H9 (cell line): ENCODE results near the gene ZNF503. TPM values are rescaled to one million over a fixed set of nuclear protein-coding genes. Genes with fewer than 3 reads are reported as not detected.

Experiments
- DNase-seq: peaks from one replicate; pipeline ENCODE4 v3.0.0-alpha.2; 2017
- H2AFZ ChIP-seq: one replicate; pipeline ENCODE4 v1.6.1; 2013; ENCODE audit warnings: mild to moderate bottlenecking, low read length, control low read depth, moderate library complexity
- H2AK5ac ChIP-seq: 2 replicates; pipeline ENCODE4 v1.6.1; 2013; ENCODE audit warnings: low read length, control low read depth, mixed read lengths; ENCODE audit not compliant: insufficient read length
- H2BK120ac ChIP-seq: one replicate; pipeline ENCODE4 v1.6.1; 2013; ENCODE audit warnings: low read depth, mild to moderate bottlenecking, low read length, control low read depth, inconsistent platforms; ENCODE audit not compliant: poor library complexity, severe bottlenecking
- H2BK12ac ChIP-seq: 2 replicates; pipeline ENCODE4 v1.6.1; 2013; ENCODE audit warnings: low read length, control low read depth, mixed read lengths, low read depth; ENCODE audit not compliant: insufficient read length
- H2BK15ac ChIP-seq: 2 replicates; pipeline ENCODE4 v1.6.1; 2013; ENCODE audit warnings: low read depth, low read length, control low read depth
- H2BK20ac ChIP-seq: one replicate; pipeline ENCODE4 v1.6.1; 2013; ENCODE audit warnings: low read depth, mild to moderate bottlenecking, low read length, control low read depth, inconsistent platforms; ENCODE audit not compliant: poor library complexity, severe bottlenecking
- H2BK5ac ChIP-seq: 2 replicates; pipeline ENCODE4 v1.6.1; 2013; ENCODE audit warnings: low read length, control low read depth, mixed read lengths; ENCODE audit not compliant: insufficient read length
- H3K14ac ChIP-seq: 2 replicates; pipeline ENCODE4 v1.6.1; 2013; ENCODE audit warnings: low read length, control low read depth; ENCODE audit not compliant: insufficient read depth
- H3K18ac ChIP-seq: 2 replicates; pipeline ENCODE4 v1.6.1; 2013; ENCODE audit warnings: low read depth, mild to moderate bottlenecking, mixed read lengths, low read length, control low read depth; ENCODE audit not compliant: insufficient read length
- H3K23ac ChIP-seq: 2 replicates; pipeline ENCODE4 v1.6.1; 2013; ENCODE audit warnings: low read length, control low read depth, mixed read lengths, low read depth; ENCODE audit not compliant: insufficient read length
- H3K23me2 ChIP-seq: 2 replicates; pipeline ENCODE4 v1.6.1; 2013; ENCODE audit warnings: low read depth, mild to moderate bottlenecking, mixed read lengths, low read length, control low read depth; ENCODE audit not compliant: insufficient read length, poor library complexity, severe bottlenecking
- H3K27ac ChIP-seq: 2 replicates; pipeline ENCODE4 v1.5.1; 2013; ENCODE audit warnings: low read length, control low read depth, mixed read lengths, low read depth; ENCODE audit not compliant: insufficient read length
- H3K27me3 ChIP-seq: 2 replicates; pipeline ENCODE4 v1.6.1; 2013; ENCODE audit warnings: low read length, control low read depth, inconsistent platforms; ENCODE audit not compliant: insufficient read depth
- H3K4ac ChIP-seq: 2 replicates; pipeline ENCODE4 v1.6.1; 2013; ENCODE audit warnings: low read depth, mild to moderate bottlenecking, control low read depth, inconsistent platforms, low read length, moderate library complexity
- H3K4me1 ChIP-seq: 2 replicates; pipeline ENCODE4 v1.6.1; 2013; ENCODE audit warnings: low read length, control low read depth, inconsistent platforms; ENCODE audit not compliant: insufficient read depth
- H3K4me2 ChIP-seq: 2 replicates; pipeline ENCODE4 v1.6.1; 2013; ENCODE audit warnings: low read length, control low read depth, mixed read lengths; ENCODE audit not compliant: insufficient read length, insufficient read depth
- H3K56ac ChIP-seq: 2 replicates; pipeline ENCODE4 v1.6.1; 2013; ENCODE audit warnings: low read depth, mild to moderate bottlenecking, mixed read lengths, low read length, control low read depth; ENCODE audit not compliant: insufficient read length
- H3K79me1 ChIP-seq: 2 replicates; pipeline ENCODE4 v1.6.1; 2013; ENCODE audit warnings: low read depth, mild to moderate bottlenecking, moderate library complexity, low read length, control low read depth, inconsistent platforms; ENCODE audit not compliant: insufficient read depth, poor library complexity, severe bottlenecking
- H3K79me2 ChIP-seq: 2 replicates; pipeline ENCODE4 v1.6.1; 2013; ENCODE audit warnings: low read length, control low read depth, inconsistent platforms; ENCODE audit not compliant: insufficient read depth
- H3K9ac ChIP-seq: 2 replicates; pipeline ENCODE4 v1.6.1; 2013; ENCODE audit warnings: low read length, control low read depth, mixed read lengths; ENCODE audit not compliant: insufficient read length; ENCODE audit errors: extremely low read depth
- H3K9me3 ChIP-seq: one replicate; pipeline ENCODE4 v1.6.1; 2013; ENCODE audit warnings: low read depth, low read length, inconsistent platforms; ENCODE audit not compliant: control insufficient read depth
- H3T11ph ChIP-seq: one replicate; pipeline ENCODE4 v1.6.1; 2013; ENCODE audit warnings: mild to moderate bottlenecking, low read length, control low read depth, inconsistent platforms
- H4K20me1 ChIP-seq: one replicate; pipeline ENCODE4 v1.6.1; 2013; ENCODE audit not compliant: control insufficient read depth, insufficient read length, insufficient read depth
- H4K5ac ChIP-seq: 2 replicates; pipeline ENCODE4 v1.6.1; 2013; ENCODE audit warnings: low read depth, mild to moderate bottlenecking, mixed read lengths, low read length, control low read depth; ENCODE audit not compliant: insufficient read length
- H4K8ac ChIP-seq: replicated peaks from 2 replicates; pipeline ENCODE4 v1.6.1; 2013; ENCODE audit warnings: low read length, control low read depth, mixed read lengths, low read depth; ENCODE audit not compliant: insufficient read length
- H4K91ac ChIP-seq: 2 replicates; pipeline ENCODE4 v1.6.1; 2013; ENCODE audit warnings: low read depth, mild to moderate bottlenecking, moderate library complexity, mixed read lengths, low read length, control low read depth; ENCODE audit not compliant: insufficient read length
- H3K27ac Mint-ChIP-seq, 3 experiments: 2 replicates in 2 of 3; 3 replicates in 1 of 3; pipeline ENCODE4 v1.8.0; 2020 to 2021; ENCODE audit warnings: mixed read lengths in 3 of 3, mild to moderate bottlenecking in 1 of 3, moderate library complexity in 1 of 3
- H3K27me3 Mint-ChIP-seq: 2 replicates; pipeline ENCODE4 v1.8.0; 2021; ENCODE audit warnings: low read depth, mild to moderate bottlenecking, moderate library complexity, mixed read lengths
- H3K36me3 Mint-ChIP-seq, 3 experiments: 2 replicates in 2 of 3; 3 replicates in 1 of 3; pipeline ENCODE4 v1.8.0; 2020 to 2021; ENCODE audit warnings: low read depth in 3 of 3, mixed read lengths in 3 of 3; ENCODE audit not compliant: insufficient read depth in 1 of 3
- H3K4me1 Mint-ChIP-seq, 2 experiments: 2 replicates each; pipeline ENCODE4 v1.8.0; 2020; ENCODE audit warnings: mixed read lengths in 2 of 2
- H3K4me3 Mint-ChIP-seq, 2 experiments: 2 replicates in 1 of 2; 3 replicates in 1 of 2; pipeline ENCODE4 v1.8.0; 2020 to 2021; ENCODE audit warnings: mild to moderate bottlenecking in 2 of 2, mixed read lengths in 2 of 2, moderate library complexity in 1 of 2
- H3K9me3 Mint-ChIP-seq, 2 experiments: 2 replicates in 1 of 2; 3 replicates in 1 of 2; pipeline ENCODE4 v1.8.0; 2020; ENCODE audit warnings: mild to moderate bottlenecking in 2 of 2, mixed read lengths in 2 of 2, moderate library complexity in 1 of 2
- CTCF ChIP-seq: fragments of 200-600 bp; sonication (generic); conservative IDR thresholded peaks from 3 replicates; pipeline ENCODE4 v1.8.0; 2021; ENCODE audit warnings: antibody characterized with exemption, mild to moderate bottlenecking
- WGBS: extraction: QIAGEN DNeasy Blood & Tissue Kit; methylation state at CpG from one replicate; pipeline ENCODE4 v1.1.7; 2013; ENCODE audit warnings: missing lambda C conversion rate, low lambda C conversion rate, mixed read lengths; ENCODE audit not compliant: insufficient read length; ENCODE audit errors: extremely low coverage; 5-methylcytosine and 5-hydroxymethylcytosine counted together
- total RNA-seq: library from RNA; stranded (reverse); gene quantifications from 2 replicates; pipeline ENCODE4 v1.2.1, GENCODE V29; 2021

The ZNF503 gene
- total RNA-seq, 1 experiment from 2014 or later = 0.09 TPM

- Histone ChIP-seq H2AFZ (no peak overlapping the region), H2BK15ac (no peak overlapping the region), H2BK5ac (no peak overlapping the region), H3K4me2 (no peak overlapping the region), H3K27ac (no peak overlapping the region), H4K20me1 (peaks cover 2% of the 10 kb centered on the region), H2BK12ac (no peak overlapping the region), H3K23ac (no peak overlapping the region), H3K23me2 (no peaks in the 10 kb centered on the region), H3K4me1 (no peaks in the 10 kb centered on the region), H3K27me3 (peaks cover 70% of the 10 kb centered on the region), H2BK120ac (no peak overlapping the region), H2BK20ac (no peak overlapping the region), H3K14ac (no peak overlapping the region), H2AK5ac (no peak overlapping the region), H3T11ph (no peak overlapping the region), H3K56ac (no peak overlapping the region), H3K9ac (no peak overlapping the region), H3K4ac (no peak overlapping the region), H3K9me3 (no peaks in the 10 kb centered on the region), H4K5ac (no peak overlapping the region), H3K18ac (no peak overlapping the region), H4K8ac (no peak overlapping the region), H3K79me1 (no peaks in the 10 kb centered on the region), H3K79me2 (no peaks in the 10 kb centered on the region), H4K91ac (no peak overlapping the region)
- H3K27me3 Mint-ChIP-seq = peaks cover 100% of the 10 kb centered on the region
- no peak for TF ChIP-seq CTCF
- no peaks in the 10 kb centered on the region; a peak in 1 of 7 replicates for H3K36me3 Mint-ChIP-seq
- H3K27ac Mint-ChIP-seq = no peak overlapping the region
- H3K4me3 Mint-ChIP-seq = no peak overlapping the region; a peak in 1 of 5 replicates
- H3K4me1 Mint-ChIP-seq = peaks cover 12% of the 10 kb centered on the region in 2 experiments
- no peak for DNase-seq
- WGBS = no CpG with 5 or more reads among the region's 4 CpGs
- H3K9me3 Mint-ChIP-seq = no peaks in the 10 kb centered on the region; a peak in 1 of 5 replicates
Observed at GRCh38 chr10:75418293-75418692, 16.7 kb upstream of the ZNF503 start.
